ENCODE measurements around the gene AFAP1L2.
"Not testable (repeated sequence)": the region's sequence is repeated elsewhere in the genome, so short reads cannot be mapped to it uniquely, and the experiment has no call there.

Gene AFAP1L2

GRCh38 chr10:114359041-114359952, 45.0 kb downstream of the AFAP1L2 start:
- DNase-seq = no peak

GRCh38 chr10:114357515-114357996, 46.7 kb downstream of the AFAP1L2 start:
- no peak for DNase-seq

- DNase-seq = no peak
Measured at GRCh38 chr10:114356751-114357514, 47.4 kb downstream of the AFAP1L2 start.

GRCh38 chr10:114356126-114356525, 48.2 kb downstream of the AFAP1L2 start:
- no peak for DNase-seq

- DNase-seq = no peak
Measured at GRCh38 chr10:114353383-114353782, 50.9 kb downstream of the AFAP1L2 start.

GRCh38 chr10:114352653-114353298, 51.5 kb downstream of the AFAP1L2 start:
- DNase-seq = no peak

GRCh38 chr10:114350751-114351150, 53.6 kb downstream of the AFAP1L2 start:
- no peak for DNase-seq

GRCh38 chr10:114349522-114350215, 54.6 kb downstream of the AFAP1L2 start:
- DNase-seq = no peak

- not testable (repeated sequence) for DNase-seq
Measured at GRCh38 chr10:114349071-114349470, 55.2 kb downstream of the AFAP1L2 start.

GRCh38 chr10:114347791-114348190, 56.5 kb downstream of the AFAP1L2 start:
- peak in 1 of 2 experiments; percentile 22 for DNase-seq

GRCh38 chr10:114347241-114347640, 57.1 kb downstream of the AFAP1L2 start:
- DNase-seq = no peak

- DNase-seq = no peak
Measured at GRCh38 chr10:114346176-114347031, 57.9 kb downstream of the AFAP1L2 start.

GRCh38 chr10:114345701-114346100, 58.6 kb downstream of the AFAP1L2 start:
- DNase-seq = no peak

GRCh38 chr10:114343623-114344505, 60.4 kb downstream of the AFAP1L2 start:
- no peak for DNase-seq

- DNase-seq = no peak
Measured at GRCh38 chr10:114342976-114343375, 61.3 kb downstream of the AFAP1L2 start.

- DNase-seq = no peak
Measured at GRCh38 chr10:114340816-114341215, 63.5 kb downstream of the AFAP1L2 start.

GRCh38 chr10:114337510-114338462, 66.5 kb downstream of the AFAP1L2 start:
- DNase-seq = no peak

- DNase-seq = no peak
Measured at GRCh38 chr10:114336823-114337509, 67.3 kb downstream of the AFAP1L2 start.

GRCh38 chr10:114335614-114336013, 68.7 kb downstream of the AFAP1L2 start:
- no peak for DNase-seq

All from NCI-H526 (cell line).